RWPE1 (cell line): ENCODE measurements around the gene REEP3.
"Not testable (repeated sequence)": the region's sequence is repeated elsewhere in the genome, so short reads cannot be mapped to it uniquely, and the experiment has no call there.

Source experiments
- CTCF ChIA-PET: fragments of 350-600 bp; sonication (Branson Sonifier 250); formaldehyde crosslinking; extraction: SDS; loops from one replicate; lab custom pipeline; 2021; lab: Yijun Ruan, JAX
- POLR2A ChIA-PET: fragments of 400-600 bp; formaldehyde crosslinking; extraction: SDS; loops from one replicate; lab custom pipeline; 2020; ENCODE audit warnings: antibody characterized with exemption; ENCODE audit not compliant: low non-redundant PET; lab: Yijun Ruan, JAX
- DNase-seq: peaks from one replicate; pipeline ENCODE4 v3.0.0; 2012; ENCODE audit warnings: low spot score
- H3K27ac ChIP-seq: fragments of 450-650 bp; 2 replicates; pipeline ENCODE4 v1.5.1; 2017
- TF ChIP-seq, protein P1 (sequence below): fragments of 450-650 bp; conservative IDR thresholded peaks from 2 replicates; pipeline ENCODE4 v1.5.1; 2017; ENCODE audit warnings: low read depth, mild to moderate bottlenecking

Gene REEP3

DNA sequence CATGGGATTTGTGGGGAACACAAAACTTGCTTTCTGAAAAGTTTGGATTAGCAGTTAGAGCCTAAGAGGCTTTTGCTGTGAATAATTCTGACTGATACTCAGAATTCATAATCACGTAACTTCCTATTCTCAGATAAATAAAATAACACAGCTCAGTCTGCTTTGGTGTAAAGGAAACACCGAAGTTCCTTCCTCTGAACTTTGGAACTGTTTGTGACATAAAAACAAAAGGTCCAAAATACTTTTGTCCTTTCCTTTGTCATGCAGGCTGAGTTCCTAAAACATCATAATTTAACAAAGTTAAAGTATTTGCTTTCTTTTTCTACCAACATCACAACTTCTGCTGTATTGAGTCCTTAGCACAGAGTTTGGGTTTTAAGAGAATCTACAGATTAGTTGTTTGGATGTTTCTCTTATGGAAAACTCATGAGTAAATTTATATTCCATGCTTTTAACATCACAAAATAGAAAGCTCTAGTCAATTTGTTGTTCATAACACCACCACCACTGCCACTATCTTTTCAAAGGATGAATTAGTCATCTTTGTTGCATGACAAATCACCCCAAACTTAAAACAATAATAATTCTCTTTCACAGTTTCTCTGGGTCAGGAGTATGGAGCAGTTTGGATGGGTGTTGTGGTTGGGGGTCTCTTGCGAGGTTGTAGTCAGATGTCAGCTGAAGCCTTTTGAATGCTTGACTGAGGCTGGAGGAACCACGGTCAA is 123.4 kb downstream of the REEP3 start:
- ChIA-PET POLR2A (no interaction called here), CTCF (interaction anchor here (1.4 kb wide), 1 partner anchor 75 kb away, joined by 3 read pairs; no protein-coding TSS in a partner anchor)
- TF ChIP-seq, protein P1, sequence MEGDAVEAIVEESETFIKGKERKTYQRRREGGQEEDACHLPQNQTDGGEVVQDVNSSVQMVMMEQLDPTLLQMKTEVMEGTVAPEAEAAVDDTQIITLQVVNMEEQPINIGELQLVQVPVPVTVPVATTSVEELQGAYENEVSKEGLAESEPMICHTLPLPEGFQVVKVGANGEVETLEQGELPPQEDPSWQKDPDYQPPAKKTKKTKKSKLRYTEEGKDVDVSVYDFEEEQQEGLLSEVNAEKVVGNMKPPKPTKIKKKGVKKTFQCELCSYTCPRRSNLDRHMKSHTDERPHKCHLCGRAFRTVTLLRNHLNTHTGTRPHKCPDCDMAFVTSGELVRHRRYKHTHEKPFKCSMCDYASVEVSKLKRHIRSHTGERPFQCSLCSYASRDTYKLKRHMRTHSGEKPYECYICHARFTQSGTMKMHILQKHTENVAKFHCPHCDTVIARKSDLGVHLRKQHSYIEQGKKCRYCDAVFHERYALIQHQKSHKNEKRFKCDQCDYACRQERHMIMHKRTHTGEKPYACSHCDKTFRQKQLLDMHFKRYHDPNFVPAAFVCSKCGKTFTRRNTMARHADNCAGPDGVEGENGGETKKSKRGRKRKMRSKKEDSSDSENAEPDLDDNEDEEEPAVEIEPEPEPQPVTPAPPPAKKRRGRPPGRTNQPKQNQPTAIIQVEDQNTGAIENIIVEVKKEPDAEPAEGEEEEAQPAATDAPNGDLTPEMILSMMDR: no peak
- H3K27ac ChIP-seq: no peak overlapping the region
- DNase-seq: no peak

GRCh38 chr10:63645195-63645594 is 124.0 kb downstream of the REEP3 start:
- TF ChIP-seq, protein P1: no peak
- ChIA-PET CTCF (interaction anchor here (1.4 kb wide), 1 partner anchor 75 kb away, joined by 3 read pairs; no protein-coding TSS in a partner anchor), POLR2A (no interaction called here)
- DNase-seq: no peak
- H3K27ac ChIP-seq: no peak overlapping the region

DNA sequence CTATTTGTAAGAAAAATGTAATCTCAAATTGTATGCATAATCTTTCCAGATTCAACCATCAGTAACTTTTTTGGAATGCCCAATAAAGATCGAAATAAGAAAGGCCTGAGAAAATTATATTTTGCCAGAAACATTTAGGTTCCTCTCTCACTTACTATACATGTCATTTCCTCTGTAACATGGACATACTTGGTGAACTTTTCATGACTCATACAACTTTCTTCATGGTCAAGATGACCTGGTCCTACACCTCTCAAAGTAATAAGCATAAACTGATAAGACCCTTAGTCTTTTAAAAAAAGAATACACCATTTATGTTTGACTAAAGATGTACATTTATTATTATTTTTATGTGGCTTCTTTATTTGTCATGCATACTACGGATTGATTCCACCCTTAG is 125.3 kb downstream of the REEP3 start:
- ChIA-PET CTCF (no interaction called here), POLR2A (no interaction called here)
- DNase-seq: no peak
- TF ChIP-seq, protein P1: no peak
- no peak overlapping the region for H3K27ac ChIP-seq

- H3K27ac ChIP-seq: no peak overlapping the region
- DNase-seq: no peak
- CTCF ChIA-PET: interaction anchor here (0.8 kb wide), 1 partner anchor 18 kb away, joined by 3 read pairs; no protein-coding TSS in a partner anchor
Observed at GRCh38 chr10:63651864-63652263, 130.7 kb downstream of the REEP3 start.

GRCh38 chr10:63653747-63654146 is 132.5 kb downstream of the REEP3 start:
- DNase-seq: no peak
- ChIA-PET CTCF (interaction anchor here (0.6 kb wide), 1 partner anchor 178 kb away, joined by 3 read pairs; no protein-coding TSS in a partner anchor), POLR2A (no interaction called here)
- TF ChIP-seq, protein P1: no peak
- no peak overlapping the region for H3K27ac ChIP-seq

More at GRCh38 chr10:63651864-63652263, 130.7 kb downstream of the REEP3 start:
- TF ChIP-seq, protein P1: no peak
- POLR2A ChIA-PET: no interaction called here

DNA sequence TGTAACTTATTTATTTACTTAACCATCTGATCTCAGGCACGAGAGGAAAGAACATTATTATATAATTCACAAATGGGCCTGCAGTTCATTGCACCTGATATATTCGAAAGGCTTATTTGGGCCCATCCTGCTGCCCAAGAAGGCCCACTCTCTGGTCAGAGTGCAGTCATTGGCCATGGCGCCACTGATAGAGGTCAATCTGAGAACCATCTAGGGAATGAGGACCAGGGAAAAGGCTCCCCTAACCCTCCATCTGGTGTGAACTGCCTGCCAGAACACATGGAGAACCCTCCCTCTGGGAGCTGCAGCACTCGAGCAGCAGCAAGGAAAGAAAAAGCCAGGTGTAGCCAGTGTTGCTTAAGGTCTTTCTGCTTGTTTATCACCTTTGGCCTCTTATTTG is 136.6 kb downstream of the REEP3 start:
- CTCF ChIA-PET: no interaction called here
- no peak for DNase-seq
- no peak overlapping the region for H3K27ac ChIP-seq
- POLR2A ChIA-PET: no interaction called here
- TF ChIP-seq, protein P1: no peak

DNA sequence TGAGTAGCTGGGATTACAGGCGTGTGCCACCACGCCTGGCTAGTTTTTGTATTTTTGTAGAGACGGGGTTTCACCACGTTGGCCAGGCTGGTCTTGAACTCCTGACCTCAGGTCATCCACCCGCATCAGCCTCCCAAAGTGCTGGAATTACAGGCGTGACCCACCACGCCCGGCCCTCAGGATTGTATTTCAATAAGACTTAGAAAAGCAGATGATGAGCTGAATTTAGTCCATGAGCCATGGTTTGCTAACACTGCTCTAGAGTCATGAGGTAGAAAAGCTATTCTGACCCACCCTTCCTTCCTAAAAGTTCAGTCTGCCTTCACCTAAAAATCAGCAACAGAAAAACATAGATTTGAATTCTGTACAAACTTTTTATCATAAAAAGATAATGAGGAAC is 139.7 kb downstream of the REEP3 start:
- DNase-seq, POLR2A ChIA-PET, H3K27ac ChIP-seq: not testable (repeated sequence)
- CTCF ChIA-PET: interaction anchor here (0.6 kb wide), 1 partner anchor 7 kb away, joined by 4 read pairs; no protein-coding TSS in a partner anchor
